H1 (cell line): ENCODE data around the gene SUV39H2. TPM values are rescaled to one million over a fixed set of nuclear protein-coding genes. Genes with fewer than 3 reads are reported as not detected.
"Not testable (repeated sequence)": the region's sequence is repeated elsewhere in the genome, so short reads cannot be mapped to it uniquely, and the experiment has no call there.

Experiments
- CTCF ChIA-PET: fragments of 300-600 bp; sonication (Branson Sonifier 250); formaldehyde crosslinking; loops from one replicate; lab custom pipeline; 2021; ENCODE audit not compliant: partially characterized antibody; lab: Charles Lee
- POLR2A ChIA-PET: fragments of 300-600 bp; sonication (Branson Sonifier 250); formaldehyde crosslinking; loops from one replicate; lab custom pipeline; 2021; ENCODE audit warnings: inconsistent platforms; ENCODE audit not compliant: partially characterized antibody; lab: Charles Lee
- DNase-seq, 2 experiments: peaks; one replicate each; pipeline versions ENCODE4 v3.0.0 to v3.0.0-alpha.2; 2010 to 2022; ENCODE audit warnings: low spot score in 2 of 2, low read depth in 1 of 2, mixed read lengths in 1 of 2
- FAIRE-seq: peaks from 2 replicates; lab custom pipeline; 2011; peaks lifted over from hg19 to GRCh38; lab: Jason Lieb, UNC
- H2AFZ ChIP-seq: 2 replicates; pipeline ENCODE4 v1.8.1; 2012; ENCODE audit warnings: low read length, inconsistent platforms
- H2AK5ac ChIP-seq: 2 replicates; pipeline ENCODE4 v1.6.1; 2013; ENCODE audit warnings: low read depth, low read length
- H2BK120ac ChIP-seq: replicated peaks from 2 replicates; pipeline ENCODE3; 2013; ENCODE audit warnings: low read depth, low read length, inconsistent platforms
- H2BK12ac ChIP-seq: 2 replicates; pipeline ENCODE4 v1.6.1; 2013; ENCODE audit warnings: low read depth, low read length
- H2BK15ac ChIP-seq: 2 replicates; pipeline ENCODE4 v1.6.1; 2013; ENCODE audit warnings: low read length
- H2BK20ac ChIP-seq: 2 replicates; pipeline ENCODE4 v1.6.1; 2013; ENCODE audit warnings: low read length
- H2BK5ac ChIP-seq: 2 replicates; pipeline ENCODE4 v1.6.1; 2013; ENCODE audit warnings: low read depth, low read length
- H3K14ac ChIP-seq: 2 replicates; pipeline ENCODE4 v1.6.1; 2013; ENCODE audit warnings: inconsistent platforms; ENCODE audit not compliant: insufficient read length
- H3K18ac ChIP-seq: 2 replicates; pipeline ENCODE4 v1.6.1; 2013; ENCODE audit warnings: low read length; ENCODE audit errors: extremely low read depth
- H3K23ac ChIP-seq: 2 replicates; pipeline ENCODE4 v1.6.1; 2013; ENCODE audit warnings: inconsistent platforms; ENCODE audit not compliant: insufficient read length
- H3K23me2 ChIP-seq: 2 replicates; pipeline ENCODE4 v1.6.1; 2013; ENCODE audit warnings: low read depth, low read length
- H3K27ac ChIP-seq: 2 replicates; pipeline ENCODE4 v1.6.1; 2011; ENCODE audit warnings: low read depth, low read length, inconsistent platforms
- H3K27me3 ChIP-seq, 4 experiments: replicated peaks in 1 of 4; 1 replicate in 1 of 4; 2 replicates in 3 of 4; pipeline versions ENCODE4 v1.6.1 to v1.8.1; 2011 to 2013; ENCODE audit warnings: low read length in 3 of 4, mild to moderate bottlenecking in 3 of 4, inconsistent platforms in 2 of 4, mixed read lengths in 2 of 4, moderate library complexity in 1 of 4; ENCODE audit not compliant: control insufficient read depth in 3 of 4, insufficient read depth in 3 of 4; ENCODE audit errors: extremely low read depth in 1 of 4
- H3K36me3 ChIP-seq, 4 experiments: 2 replicates each; pipeline versions ENCODE4 v1.6.1 to v1.8.1; 2011 to 2013; ENCODE audit warnings: mild to moderate bottlenecking in 4 of 4, low read length in 3 of 4, moderate library complexity in 2 of 4, control low read depth in 1 of 4, inconsistent platforms in 1 of 4; ENCODE audit not compliant: insufficient read depth in 4 of 4, control insufficient read depth in 2 of 4
- H3K4ac ChIP-seq: replicated peaks from 2 replicates; pipeline ENCODE3; 2013; ENCODE audit warnings: low read length, low read depth, mixed read lengths, inconsistent platforms; ENCODE audit not compliant: insufficient read length
- H3K4me1 ChIP-seq, 4 experiments: replicated peaks in 1 of 4; 1 replicate in 1 of 4; 2 replicates in 3 of 4; pipeline versions ENCODE4 v1.6.1 to v1.8.1; 2011 to 2013; ENCODE audit warnings: low read length in 3 of 4, inconsistent platforms in 2 of 4, mixed read lengths in 1 of 4; ENCODE audit not compliant: insufficient read depth in 4 of 4, control insufficient read depth in 3 of 4
- H3K4me2 ChIP-seq, 2 experiments: 2 replicates each; pipeline versions ENCODE4 v1.6.1 to v1.8.1; 2011 to 2013; ENCODE audit warnings: low read depth in 2 of 2, low read length in 2 of 2, control low read depth in 1 of 2, inconsistent platforms in 1 of 2, mild to moderate bottlenecking in 1 of 2; ENCODE audit not compliant: insufficient read depth in 1 of 2
- H3K4me3 ChIP-seq, 4 experiments: fragments of 200-600, 300-600 bp in 1 of 4; sonication (generic), shearing (Covaris generic), sonication (Bioruptor Twin) in 1 of 4; 2 replicates each; pipeline versions ENCODE4 v1.5.1 to v1.8.1; 2011 to 2016; ENCODE audit warnings: low read length in 4 of 4, low read depth in 3 of 4, control low read depth in 2 of 4, inconsistent platforms in 2 of 4, mild to moderate bottlenecking in 2 of 4, mixed read lengths in 1 of 4, moderate library complexity in 1 of 4; ENCODE audit not compliant: insufficient read depth in 2 of 4; ENCODE audit errors: extremely low read depth in 1 of 4
- H3K56ac ChIP-seq: replicated peaks from 2 replicates; pipeline ENCODE3; 2013; ENCODE audit warnings: low read depth, mild to moderate bottlenecking, mixed read lengths, low read length, inconsistent platforms; ENCODE audit not compliant: insufficient read length
- H3K79me1 ChIP-seq: 2 replicates; pipeline ENCODE4 v1.6.1; 2013; ENCODE audit warnings: low read depth, low read length, control low read depth
- H3K79me2 ChIP-seq, 2 experiments: 2 replicates each; pipeline versions ENCODE4 v1.6.1 to v1.8.1; 2012 to 2013; ENCODE audit warnings: low read length in 2 of 2, mild to moderate bottlenecking in 2 of 2, inconsistent platforms in 1 of 2; ENCODE audit not compliant: insufficient read depth in 2 of 2, control insufficient read depth in 1 of 2
- H3K9ac ChIP-seq, 4 experiments: replicated peaks in 1 of 4; 1 replicate in 1 of 4; 2 replicates in 3 of 4; pipeline versions ENCODE4 v1.6.1 to v1.8.1; 2011 to 2013; ENCODE audit warnings: low read depth in 3 of 4, low read length in 3 of 4, control low read depth in 2 of 4, mild to moderate bottlenecking in 2 of 4, moderate library complexity in 2 of 4, inconsistent platforms in 1 of 4; ENCODE audit errors: extremely low read depth in 1 of 4
- H3K9me3 ChIP-seq, 2 experiments: 2 replicates each; pipeline versions ENCODE4 v1.6.1 to v1.8.1; 2012 to 2013; ENCODE audit warnings: mild to moderate bottlenecking in 2 of 2, moderate library complexity in 2 of 2, control low read depth in 1 of 2, inconsistent platforms in 1 of 2, low read depth in 1 of 2, low read length in 1 of 2, mixed read lengths in 1 of 2; ENCODE audit not compliant: insufficient read depth in 2 of 2
- H4K20me1 ChIP-seq, 2 experiments: replicated peaks in 1 of 2; 2 replicates each; pipeline versions ENCODE3 to v1.8.1; 2011 to 2013; ENCODE audit warnings: inconsistent platforms in 2 of 2, low read length in 2 of 2, mild to moderate bottlenecking in 1 of 2; ENCODE audit not compliant: insufficient read depth in 2 of 2, control insufficient read depth in 1 of 2
- H4K5ac ChIP-seq: 2 replicates; pipeline ENCODE4 v1.6.1; 2013; ENCODE audit warnings: low read length, low read depth, mixed read lengths, inconsistent platforms; ENCODE audit not compliant: insufficient read length
- H4K8ac ChIP-seq: 2 replicates; pipeline ENCODE4 v1.8.0; 2013; ENCODE audit warnings: mild to moderate bottlenecking, moderate library complexity, low read length, inconsistent platforms; ENCODE audit not compliant: insufficient read depth; ENCODE audit errors: extremely low read depth
- H4K91ac ChIP-seq: replicated peaks from 2 replicates; pipeline ENCODE3; 2013; ENCODE audit warnings: low read length, mixed read lengths, inconsistent platforms; ENCODE audit not compliant: insufficient read length
- SUZ12 ChIP-seq: fragments of 200-600 bp; sonication (generic); IDR thresholded peaks from 2 replicates; pipeline ENCODE4 v1.6.1; 2012; ENCODE audit warnings: mild to moderate bottlenecking, inconsistent platforms, low read length, moderate library complexity, mixed read lengths
- WGBS, 2 experiments: shearing (Covaris generic) in 1 of 2; methylation state at CpG; one replicate each; pipeline versions ENCODE4 v1.1.6 to v1.1.7; 2013 to 2015; ENCODE audit warnings: low lambda C conversion rate in 2 of 2, mixed read lengths in 2 of 2, inconsistent platforms in 1 of 2, low coverage in 1 of 2, missing lambda C conversion rate in 1 of 2; ENCODE audit not compliant: insufficient replicate concordance in 2 of 2, insufficient coverage in 1 of 2, insufficient read length in 1 of 2; ENCODE audit errors: extremely low coverage in 1 of 2, missing lambda C conversion rate in 1 of 2; 5-methylcytosine and 5-hydroxymethylcytosine counted together
- polyA plus RNA-seq, 7 experiments: library from polyadenylated mRNA; depleted of rRNA in 3 of 7; stranded (reverse) in 5 of 7; unstranded in 2 of 7; fragments of >200 nt in 5 of 7; fragments of 200-250 nt in 2 of 7; gene quantifications; 1 replicate in 5 of 7; 2 replicates in 1 of 7; 4 replicates in 1 of 7; pipeline versions ENCODE4 v1.2.1 to v1.2.3, GENCODE V29; 2011 to 2013; ENCODE audit warnings: missing spikeins in 2 of 7, mixed read lengths in 2 of 7
- total RNA-seq: library from RNA; stranded (reverse); fragmentation: NEBNext Ultra II Directional; extraction: Animal tissue kit (Norgen Biotek cat#: 25700); gene quantifications from 2 replicates; pipeline ENCODE4 v1.2.1, GENCODE V29; 2021

The SUV39H2 gene
- total and polyA plus RNA-seq, 2 of the 8 experiments (the other 6 are each of a cell fraction or from before 2014, with no cell fraction given): 19.4 to 62.3 TPM

DNA sequence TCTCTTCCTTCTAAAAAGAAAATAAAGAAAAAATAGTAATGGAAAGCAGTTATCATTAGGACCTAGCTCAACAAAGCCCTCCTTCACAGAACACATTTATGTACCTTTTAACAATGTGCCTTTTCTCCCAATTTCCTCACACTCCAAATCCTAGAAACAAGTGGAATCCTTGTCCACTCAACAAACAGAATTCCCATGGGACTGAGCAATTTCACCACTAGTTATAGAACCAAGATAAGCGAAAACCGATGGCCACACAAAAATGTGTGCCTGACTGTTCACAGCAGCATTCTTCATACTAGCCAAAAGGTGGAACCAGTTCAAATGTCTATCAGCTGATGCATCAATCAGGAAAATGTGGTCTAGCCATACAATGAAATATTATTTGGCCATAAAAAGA, 57.9 kb downstream of the SUV39H2 start:
- CTCF ChIA-PET: interaction anchor here (0.5 to 1.2 kb wide), 3 partner anchors 10 to 37 kb away, joined by 3 read pairs; no protein-coding TSS in a partner anchor
- Histone ChIP-seq H3K27me3 (no peaks in the 10 kb centered on the region), H4K5ac (no peak overlapping the region), H3K4me3 (no peak overlapping the region), H2BK20ac (no peak overlapping the region), H2BK15ac (no peak overlapping the region)
- TF ChIP-seq SUZ12: no peak
- TF ChIP-seq, all 59 proteins: peak for 0
- Histone ChIP-seq H3K9me3 (no peaks in the 10 kb centered on the region), H3K4ac (no peak overlapping the region), H3K23ac (no peak overlapping the region), H3K56ac (no peak overlapping the region), H3K79me2 (no peaks in the 10 kb centered on the region), H3K27ac (no peak overlapping the region), H3K4me1 (no peaks in the 10 kb centered on the region), H3K14ac (no peak overlapping the region), H3K9ac (no peak overlapping the region), H2BK5ac (no peak overlapping the region), H3K23me2 (no peaks in the 10 kb centered on the region), H4K91ac (no peak overlapping the region), H2BK12ac (no peak overlapping the region), H3K79me1 (no peaks in the 10 kb centered on the region), H3K36me3 (peaks cover 0 to 22% (median 4%) of the 10 kb centered on the region in 4 experiments; a peak in 4 of 8 replicates), H2AFZ (no peak overlapping the region), H4K8ac (no peak overlapping the region), H4K20me1 (peaks cover 0 to 2% of the 10 kb centered on the region in 2 experiments), H3K18ac (no peak overlapping the region), H2AK5ac (no peak overlapping the region), H3K4me2 (no peak overlapping the region), H2BK120ac (no peak overlapping the region)
- 83% methylated on average over 2 of the region's 2 CpGs; no CpG with 5 or more reads in 1 of the 2 experiments for WGBS, 2 experiments
- DNase-seq: no peak
- FAIRE-seq: no peak
- POLR2A ChIA-PET: no interaction called here

DNA sequence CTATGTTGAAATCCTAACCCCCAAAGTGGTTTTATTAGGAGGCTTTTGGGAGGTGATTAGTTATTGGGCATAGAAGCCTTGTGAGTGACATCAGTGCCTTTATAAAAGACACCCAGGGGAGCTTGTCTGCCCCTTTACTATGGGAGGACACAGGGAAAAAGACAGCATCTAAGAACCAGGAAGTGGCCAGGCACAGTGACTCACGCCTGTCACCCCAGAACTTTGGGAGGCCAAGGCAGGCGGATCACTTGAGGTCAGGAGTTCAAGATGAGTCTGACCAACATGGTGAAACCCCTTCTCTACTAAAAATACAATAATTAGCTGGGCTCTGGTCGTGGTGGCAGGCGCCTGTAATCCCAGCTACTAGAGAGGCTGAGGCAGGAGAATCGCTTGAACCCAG, 60.3 kb downstream of the SUV39H2 start:
- H2BK120ac ChIP-seq, H3K4me3 ChIP-seq, H2BK5ac ChIP-seq, H3K4me1 ChIP-seq, DNase-seq, H4K8ac ChIP-seq, H3K23me2 ChIP-seq, H2AK5ac ChIP-seq, H4K91ac ChIP-seq, CTCF ChIA-PET, H3K79me1 ChIP-seq, H3K79me2 ChIP-seq, H2BK20ac ChIP-seq, H3K27ac ChIP-seq, H4K20me1 ChIP-seq, H3K27me3 ChIP-seq, H3K23ac ChIP-seq, H3K9me3 ChIP-seq, H2AFZ ChIP-seq, H3K18ac ChIP-seq, H3K9ac ChIP-seq, H3K56ac ChIP-seq, FAIRE-seq, H3K36me3 ChIP-seq, H3K14ac ChIP-seq, H3K4me2 ChIP-seq, H4K5ac ChIP-seq, H2BK15ac ChIP-seq, H3K4ac ChIP-seq, H2BK12ac ChIP-seq, POLR2A ChIA-PET: not testable (repeated sequence)
- WGBS, 2 experiments: 86% methylated on average over 2 of the region's 5 CpGs; no CpG with 5 or more reads in 1 of the 2 experiments
